HG03095 (cell line): Measurements from ENCODE around the gene TTLL10.

Experiments
- ATAC-seq: cut with Tn5 transposase; IDR thresholded peaks from one replicate; pipeline ENCODE4 v1.9.1; 2021; ENCODE audit warnings: moderate library complexity; ENCODE audit not compliant: unreplicated experiment

Gene TTLL10

GRCh38 chr1:1203561-1204424 lies 30.1 kb downstream of the TTLL10 start:
- ATAC-seq: no peak

- ATAC-seq: no peak
Observed at GRCh38 chr1:1204425-1204920, 30.8 kb downstream of the TTLL10 start.

GRCh38 chr1:1204998-1205768 lies 31.5 kb downstream of the TTLL10 start:
- ATAC-seq: no peak

DNA sequence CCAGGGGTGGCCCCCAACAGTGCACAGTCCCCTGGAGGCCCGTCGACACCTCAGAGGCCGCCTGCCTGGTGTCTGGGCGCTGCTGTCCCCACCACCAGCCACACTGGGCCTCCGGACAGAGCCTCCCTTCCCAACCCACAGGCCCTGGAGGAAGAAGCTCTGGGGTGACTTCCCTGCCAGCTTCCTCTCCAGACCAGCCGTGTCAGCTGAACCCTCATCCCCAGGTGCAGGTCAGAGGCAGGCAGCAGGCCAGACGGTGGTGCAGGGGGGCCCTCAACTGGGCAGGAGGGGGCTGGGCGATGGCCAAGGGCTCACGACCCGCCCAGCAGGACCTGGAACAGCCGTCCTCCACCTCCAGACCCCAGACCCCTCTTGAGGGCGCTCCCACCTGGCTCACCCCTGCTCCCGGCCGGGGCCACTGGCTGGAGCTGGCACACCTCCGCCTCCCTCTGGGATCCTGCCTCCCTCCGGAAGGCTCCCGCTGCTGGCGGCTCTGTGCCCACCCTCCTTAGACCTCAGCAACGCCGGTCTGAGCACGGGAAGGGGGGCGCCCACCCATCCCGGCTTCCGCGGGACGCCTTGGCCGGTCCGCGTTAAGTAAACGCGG lies 32.2 kb downstream of the TTLL10 start:
- no peak for ATAC-seq

GRCh38 chr1:1206376-1206965 lies 32.8 kb downstream of the TTLL10 start, which contains the start of gene TNFRSF18:
TSS of gene TNFRSF18 (minus strand) at chr1:1206592. CDS start at chr1:1206571, 21 bp downstream.
- no peak for ATAC-seq

DNA sequence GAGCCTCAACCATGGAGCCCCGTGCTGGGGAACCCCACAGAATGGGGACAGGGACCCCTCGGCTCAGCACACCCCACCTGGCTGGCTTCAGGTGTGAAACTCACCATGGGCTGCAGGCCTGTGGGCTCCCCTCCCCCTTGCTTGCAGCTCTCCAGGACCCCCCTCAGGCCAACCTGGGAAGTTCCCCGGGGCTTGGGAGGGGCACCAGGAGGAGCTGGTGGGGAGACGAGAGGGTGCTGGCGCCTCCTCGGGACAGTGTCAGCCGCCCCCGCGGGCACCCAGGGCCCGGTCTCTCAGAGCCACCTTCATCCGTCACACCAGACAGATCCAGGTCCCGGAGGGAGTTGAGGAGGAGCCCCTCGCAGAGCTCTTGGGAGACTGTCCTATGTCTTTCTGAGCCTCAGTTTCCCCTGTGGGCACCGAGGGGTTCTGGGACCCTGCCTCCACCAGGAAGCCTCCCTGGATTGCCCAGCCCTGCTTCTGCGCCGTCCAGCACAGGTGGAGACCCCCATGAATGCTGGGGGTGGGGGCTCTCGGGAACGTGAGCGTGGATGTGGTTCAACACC lies 33.4 kb downstream of the TTLL10 start:
- no peak for ATAC-seq

GRCh38 chr1:1207571-1207892 lies 33.9 kb downstream of the TTLL10 start:
- no peak for ATAC-seq

DNA sequence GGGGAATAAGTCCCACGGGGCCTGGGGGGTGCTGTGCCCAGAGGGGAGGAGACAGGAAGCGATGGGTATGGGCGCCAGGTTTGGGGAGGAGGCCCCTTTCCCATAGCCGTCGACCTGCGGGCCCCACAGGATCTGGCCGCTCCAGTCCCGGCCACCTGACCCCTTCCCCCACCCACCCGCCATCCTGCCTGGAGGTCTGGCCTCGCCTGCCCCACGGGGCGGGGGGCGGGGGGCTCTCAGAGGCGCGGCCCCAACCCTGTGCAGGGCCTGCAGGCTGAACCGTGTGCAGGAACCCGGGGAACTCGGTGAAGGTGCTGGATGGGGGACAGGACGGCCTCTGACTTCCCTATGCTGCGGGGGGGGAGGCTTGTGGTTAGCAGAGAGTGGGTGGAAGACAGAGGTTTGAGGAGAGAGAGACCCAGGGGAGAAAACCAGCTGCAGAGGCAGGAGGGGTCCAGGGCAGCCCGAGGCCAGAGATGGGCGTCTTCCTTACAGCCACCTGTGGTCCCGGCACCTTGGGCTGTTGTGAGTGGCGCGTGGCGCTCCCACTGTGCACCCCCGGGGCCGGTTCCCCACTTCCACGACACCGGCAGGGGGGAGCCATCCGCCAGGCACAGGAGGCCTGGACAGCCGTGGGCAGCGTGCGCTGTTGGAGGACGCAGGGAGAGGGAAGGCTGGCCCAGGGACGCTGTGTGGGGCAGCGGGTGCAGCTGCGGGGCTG lies 35.2 kb downstream of the TTLL10 start:
- no peak for ATAC-seq

DNA sequence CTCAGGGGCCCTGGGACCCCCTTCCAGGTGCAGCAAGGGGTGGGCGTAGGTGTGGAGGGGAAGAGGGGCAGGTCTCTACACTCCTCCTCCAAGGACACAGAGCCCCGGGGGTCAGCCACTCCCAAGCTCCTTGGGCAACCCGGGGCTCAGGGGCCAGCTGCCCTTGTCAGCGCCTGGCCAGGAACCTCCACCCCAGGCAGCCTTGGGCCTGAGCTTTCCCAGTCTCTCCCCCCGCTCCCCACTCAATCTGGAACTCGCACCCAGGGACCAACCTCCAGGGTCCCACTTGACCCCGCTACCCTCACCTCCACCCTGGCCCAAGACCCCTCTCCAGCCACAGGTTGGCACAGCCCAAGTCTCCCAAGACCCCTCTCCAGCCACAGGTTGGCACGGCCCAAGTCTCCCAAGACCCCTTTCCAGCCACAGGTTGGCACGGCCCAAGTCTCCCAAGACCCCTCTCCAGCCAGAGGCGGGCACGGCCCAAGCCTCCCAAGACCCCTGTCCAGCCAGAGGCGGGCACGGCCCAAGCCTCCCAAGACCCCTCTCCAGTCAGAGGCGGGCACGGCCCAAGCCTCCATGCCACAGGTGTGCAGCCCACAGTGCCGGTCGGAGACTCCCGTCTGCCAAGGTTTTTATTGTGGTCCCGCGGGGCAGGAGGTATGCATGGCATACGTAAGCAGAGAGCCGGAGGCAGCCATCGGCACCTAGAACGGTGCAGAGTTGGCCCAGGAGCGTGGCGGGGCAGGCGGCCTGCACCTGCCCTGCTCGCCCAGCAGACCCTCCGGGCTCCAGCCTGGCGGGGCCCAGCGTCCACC lies 37.3 kb downstream of the TTLL10 start:
- no peak for ATAC-seq

DNA sequence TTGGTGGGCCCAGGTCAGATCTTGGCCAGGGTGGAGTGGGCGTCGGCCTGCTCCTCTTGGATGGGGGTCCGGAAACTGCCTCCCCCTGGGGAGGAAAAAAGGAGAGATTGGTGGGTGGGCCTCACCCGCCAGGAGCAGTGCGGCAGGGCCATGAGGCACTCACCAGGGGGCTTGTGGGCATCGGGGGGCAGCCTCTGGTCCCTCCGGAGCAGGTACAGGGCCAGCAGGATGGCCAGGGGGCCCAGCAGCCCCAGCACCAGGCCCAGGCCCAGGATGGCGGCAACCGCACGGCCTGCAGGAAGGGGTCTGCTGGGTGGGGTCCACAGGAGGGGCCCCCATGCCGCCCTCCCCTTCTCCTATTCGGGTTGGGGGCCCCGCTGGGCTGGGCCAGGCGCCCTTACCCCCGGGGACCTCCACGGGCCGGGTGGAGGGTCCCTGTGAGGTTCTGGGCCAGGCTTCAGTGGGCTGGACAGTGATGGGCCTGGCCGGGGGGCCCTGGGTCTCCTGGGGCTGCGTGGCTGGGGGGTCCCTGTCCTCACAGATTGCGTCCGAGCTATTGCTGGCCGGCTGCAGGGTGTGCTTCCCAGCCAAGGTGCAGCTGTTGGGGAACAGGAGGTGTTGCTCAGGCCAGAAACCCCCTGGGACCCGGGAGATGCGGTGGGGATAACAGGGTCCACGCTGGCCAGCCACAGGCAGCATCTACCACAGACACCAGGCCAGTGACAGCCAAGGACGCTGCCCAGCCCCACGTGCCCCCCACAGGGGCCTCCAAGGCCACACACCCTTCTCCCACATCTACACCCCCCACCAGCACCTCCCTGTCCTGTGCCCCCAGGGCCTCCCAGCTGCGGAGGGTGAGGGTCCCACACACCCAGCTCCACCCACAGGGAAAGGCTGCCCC lies 38.1 kb downstream of the TTLL10 start:
- ATAC-seq: no peak

DNA sequence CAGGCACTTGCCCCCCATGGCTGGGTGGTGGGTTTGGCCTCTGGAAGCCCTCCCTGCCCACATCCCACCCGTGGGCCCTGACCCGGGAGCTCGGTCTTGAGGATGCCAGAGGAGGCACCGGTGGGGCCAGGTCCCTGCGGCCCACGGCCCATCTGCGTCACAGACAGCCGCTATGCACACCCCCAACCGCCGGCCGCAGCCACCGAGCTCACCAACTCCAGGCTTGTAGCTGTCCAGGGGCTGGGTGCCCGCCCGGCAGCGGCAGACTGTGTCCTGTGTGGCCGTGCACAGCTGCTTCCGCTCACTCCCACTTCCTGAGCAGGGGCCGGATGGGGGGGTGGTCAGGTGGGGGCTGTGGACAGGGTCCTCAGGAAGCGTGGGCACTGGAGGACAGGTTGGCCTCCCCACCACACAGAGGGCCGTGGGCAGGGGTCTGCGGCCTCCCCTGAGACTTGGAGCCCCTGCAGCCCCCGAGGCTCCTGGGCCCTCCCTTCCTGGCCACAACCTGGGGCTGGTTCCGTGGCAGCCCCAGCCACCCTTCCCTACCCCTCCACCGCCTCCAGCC lies 39.2 kb downstream of the TTLL10 start:
- ATAC-seq: no peak

- no peak for ATAC-seq
Observed at GRCh38 chr1:1213345-1214265, 39.9 kb downstream of the TTLL10 start, which contains the start of gene TNFRSF4. TSS of gene TNFRSF4 (minus strand) at chr1:1214153. CDS start at chr1:1214127, 26 bp downstream.

GRCh38 chr1:1215080-1215676 lies 41.5 kb downstream of the TTLL10 start:
- no peak for ATAC-seq

DNA sequence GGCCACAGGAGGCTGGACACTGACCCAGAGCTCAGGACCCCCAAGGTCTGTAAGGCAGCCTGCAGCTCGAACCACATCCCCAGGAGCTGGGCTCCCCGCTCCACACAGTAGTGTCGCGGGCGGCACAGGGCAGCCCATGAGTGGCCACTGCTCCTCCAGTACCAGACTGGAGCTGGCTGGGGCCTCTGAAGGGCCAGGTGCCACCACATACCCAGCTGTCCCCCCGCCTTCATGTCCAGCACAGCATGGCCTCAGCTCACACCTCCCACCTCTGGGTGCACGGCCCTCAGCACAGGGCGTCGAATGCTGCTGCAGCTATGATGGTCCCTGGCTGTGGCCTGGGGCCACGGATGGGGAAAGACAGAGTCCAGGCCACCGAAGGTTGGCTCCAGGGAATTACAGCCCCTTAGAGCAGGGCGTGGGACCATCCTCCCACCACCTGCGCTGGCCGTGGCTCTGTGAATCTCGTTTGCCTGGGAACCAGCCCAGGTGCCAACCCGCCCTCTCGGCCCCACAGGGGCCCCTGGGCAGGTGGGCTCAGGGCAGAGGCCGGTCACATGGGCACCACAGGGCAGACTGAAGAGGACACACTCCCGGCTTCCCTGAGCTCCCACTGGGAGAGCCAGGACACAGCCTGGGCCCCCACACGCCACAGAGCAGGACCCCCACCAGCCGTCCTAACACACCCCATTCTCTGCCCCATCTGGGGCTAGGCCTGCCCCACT lies 42.4 kb downstream of the TTLL10 start:
- no peak for ATAC-seq

DNA sequence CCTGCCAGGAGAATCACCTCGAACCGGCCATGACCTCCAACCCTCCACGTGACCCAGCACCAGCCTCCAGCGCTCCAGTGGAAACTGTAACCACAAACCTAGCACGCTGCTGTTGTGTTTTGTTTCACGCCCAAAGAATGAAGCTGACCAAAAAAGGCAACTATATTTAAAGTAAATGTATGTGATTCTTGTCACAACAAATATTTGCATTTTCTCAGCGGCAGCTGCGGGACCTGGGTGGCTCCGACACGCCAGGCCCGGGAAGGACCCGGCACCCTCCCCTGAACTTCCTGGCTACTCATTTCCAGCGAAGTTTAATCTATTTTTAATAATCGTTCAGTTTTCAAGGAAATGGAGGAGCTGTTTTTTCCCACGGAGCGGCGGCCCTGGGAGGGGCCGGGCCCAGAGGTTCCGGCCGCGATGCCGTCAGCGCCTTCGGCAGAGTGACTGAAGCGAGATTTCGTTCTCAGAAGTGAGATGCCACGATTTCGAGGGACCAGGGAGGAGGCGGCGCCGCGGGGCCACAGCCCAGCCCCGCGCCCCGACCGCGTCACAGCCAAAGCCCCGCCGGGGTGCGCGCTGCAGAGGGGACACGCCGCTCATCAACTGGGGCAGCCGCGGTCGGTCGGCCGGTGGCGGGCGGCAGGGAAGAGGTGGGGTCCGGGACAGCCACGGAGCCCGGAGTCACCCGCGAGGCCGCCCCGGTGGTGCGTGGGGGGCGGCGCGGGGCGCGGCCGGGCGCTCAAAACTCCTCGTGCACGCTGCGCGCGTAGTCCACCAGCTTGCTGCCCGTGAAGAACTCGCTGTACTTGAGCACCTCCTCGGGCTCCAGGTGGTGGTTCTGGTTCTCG lies 43.3 kb downstream of the TTLL10 start:
- ATAC-seq: no peak
